UCSD-AML1 (cell line): ENCODE results near the gene ELP5.

Experiments
- DNase-seq: peaks from one replicate; lab custom pipeline; 2025; ENCODE audit not compliant: unreplicated experiment; lab: John Stamatoyannopoulos, UW

Gene ELP5, protein sequence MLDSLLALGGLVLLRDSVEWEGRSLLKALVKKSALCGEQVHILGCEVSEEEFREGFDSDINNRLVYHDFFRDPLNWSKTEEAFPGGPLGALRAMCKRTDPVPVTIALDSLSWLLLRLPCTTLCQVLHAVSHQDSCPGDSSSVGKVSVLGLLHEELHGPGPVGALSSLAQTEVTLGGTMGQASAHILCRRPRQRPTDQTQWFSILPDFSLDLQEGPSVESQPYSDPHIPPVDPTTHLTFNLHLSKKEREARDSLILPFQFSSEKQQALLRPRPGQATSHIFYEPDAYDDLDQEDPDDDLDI

GRCh38 chr17:7252176-7253043 is at the start of gene ELP5:
Gene ELP5 (plus strand): TSS chr17:7252215. CDS start chr17:7252551, 336 bp downstream.
- DNase-seq = peak; percentile 96

DNA sequence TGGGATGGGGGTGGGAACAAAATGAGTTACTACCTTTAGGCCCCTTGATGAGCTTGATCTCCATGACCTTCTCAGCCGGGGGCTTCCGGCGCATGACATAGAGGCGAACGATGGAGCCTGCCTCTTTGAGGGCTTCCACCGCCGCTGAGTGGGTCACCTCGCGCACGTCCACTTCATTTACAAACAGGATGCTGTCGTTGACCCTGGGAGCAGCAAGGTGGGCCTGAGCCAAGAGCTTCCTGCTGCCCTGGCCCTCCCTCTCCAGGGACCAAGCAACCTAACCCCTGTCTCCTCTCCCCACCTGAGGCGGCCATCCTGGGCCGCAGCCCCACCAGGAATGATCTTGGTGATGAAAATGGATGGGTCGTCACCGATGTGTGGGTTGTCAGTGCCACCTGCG is 48.6 kb upstream of the ELP5 start:
- DNase-seq = no peak

DNA sequence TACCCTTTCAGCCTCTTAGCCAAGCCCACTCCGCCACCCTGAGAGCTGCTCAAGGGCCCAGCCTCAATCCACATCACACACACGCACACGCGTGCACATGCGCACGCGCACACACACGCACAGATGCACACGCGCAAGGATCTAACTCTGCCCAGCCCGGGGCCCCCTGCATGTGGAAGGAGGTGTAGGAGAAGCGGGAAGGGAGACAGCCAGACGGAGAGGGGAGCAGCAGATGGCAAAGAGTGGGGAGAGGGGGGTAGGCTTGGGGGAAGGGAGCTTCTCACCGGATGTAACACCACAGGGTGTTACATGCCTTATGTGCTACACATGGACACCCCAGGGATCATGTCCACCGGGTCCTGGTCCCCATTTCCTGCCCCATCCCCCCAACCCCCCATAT is 47.7 kb upstream of the ELP5 start:
- no peak for DNase-seq

DNA sequence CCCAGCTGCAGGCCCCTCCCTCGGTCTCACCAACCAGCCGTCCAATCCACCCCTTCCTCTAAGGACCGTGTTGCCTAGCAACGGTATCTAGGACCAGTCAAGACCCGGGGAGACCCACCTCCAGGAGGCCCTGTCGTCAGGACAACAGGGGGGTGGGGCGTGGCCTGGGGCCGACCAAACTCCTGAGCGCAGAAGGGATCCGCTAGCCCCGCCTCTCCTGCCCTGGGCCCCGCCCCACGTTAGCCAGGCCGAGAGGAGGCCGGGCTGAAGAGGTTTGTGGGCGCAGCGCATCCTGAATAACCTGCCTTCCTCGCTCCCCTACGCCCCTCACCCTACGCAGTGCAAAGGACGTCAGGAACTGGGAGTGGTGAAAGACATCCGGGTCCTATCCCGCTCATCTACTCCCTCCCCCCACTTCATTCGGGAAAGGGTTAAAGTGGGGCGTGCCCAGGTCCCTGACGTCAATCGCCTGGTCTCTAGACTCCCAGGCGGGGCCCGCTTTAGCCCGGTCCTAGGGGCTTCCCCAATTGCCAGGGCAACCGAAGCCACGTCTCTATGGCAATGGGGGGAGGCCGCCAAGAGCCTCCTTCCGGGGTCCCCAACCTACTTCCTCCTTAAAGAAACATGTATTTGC is 47.1 kb upstream of the ELP5 start:
- DNase-seq = no peak

DNA sequence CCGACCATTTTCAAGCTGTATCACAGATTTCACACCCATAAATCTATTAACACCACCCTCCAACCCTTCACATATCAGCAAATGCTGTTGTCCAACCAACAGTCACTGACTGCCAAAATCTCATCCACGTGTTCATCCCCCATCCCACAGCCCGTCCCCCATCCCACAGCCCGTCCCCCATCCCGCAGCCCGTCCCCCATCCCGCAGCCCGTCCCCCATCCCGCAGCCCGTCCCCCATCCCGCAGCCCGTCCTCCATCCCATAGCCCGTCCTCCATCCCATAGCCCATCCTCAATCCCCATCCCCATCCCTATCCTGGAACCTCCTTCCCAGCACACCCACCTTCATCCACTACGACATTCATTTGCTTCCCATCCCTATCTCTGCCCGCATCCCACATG is 46.5 kb upstream of the ELP5 start:
- no peak for DNase-seq

- DNase-seq = no peak
These were observed 44.7 kb upstream of the ELP5 start for GRCh38 chr17:7207120-7208001.

DNA sequence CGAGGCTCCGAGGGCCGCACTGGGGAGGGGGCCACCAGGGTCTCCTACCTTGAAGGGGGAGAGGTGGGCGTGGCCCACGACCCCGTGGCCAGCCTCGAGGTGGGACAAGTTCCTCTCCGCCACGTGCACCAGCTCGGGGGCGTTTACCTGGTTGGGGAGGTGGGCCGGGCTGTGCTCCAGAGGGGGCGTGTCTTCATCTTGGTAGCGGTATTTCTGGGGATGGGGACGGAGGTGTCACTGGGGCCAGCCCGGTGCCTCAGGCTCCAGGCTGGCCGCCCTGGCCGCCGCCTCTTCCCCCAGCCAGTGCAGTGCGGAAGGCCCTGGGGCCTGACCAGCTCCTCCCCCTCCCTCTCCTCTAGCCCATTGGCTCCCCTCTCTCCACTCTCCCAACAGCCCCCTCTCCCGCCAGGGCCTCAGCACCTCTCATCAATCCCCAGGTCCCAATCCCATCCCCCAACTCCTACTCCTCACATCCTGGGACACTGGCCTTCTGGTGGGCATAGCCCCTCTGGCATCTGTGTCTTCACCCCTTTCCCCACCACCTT is 43.9 kb upstream of the ELP5 start:
- no peak for DNase-seq

GRCh38 chr17:7208754-7209460 is 43.1 kb upstream of the ELP5 start:
- no peak for DNase-seq

GRCh38 chr17:7211491-7212273 is 40.3 kb upstream of the ELP5 start:
- DNase-seq = no peak

DNA sequence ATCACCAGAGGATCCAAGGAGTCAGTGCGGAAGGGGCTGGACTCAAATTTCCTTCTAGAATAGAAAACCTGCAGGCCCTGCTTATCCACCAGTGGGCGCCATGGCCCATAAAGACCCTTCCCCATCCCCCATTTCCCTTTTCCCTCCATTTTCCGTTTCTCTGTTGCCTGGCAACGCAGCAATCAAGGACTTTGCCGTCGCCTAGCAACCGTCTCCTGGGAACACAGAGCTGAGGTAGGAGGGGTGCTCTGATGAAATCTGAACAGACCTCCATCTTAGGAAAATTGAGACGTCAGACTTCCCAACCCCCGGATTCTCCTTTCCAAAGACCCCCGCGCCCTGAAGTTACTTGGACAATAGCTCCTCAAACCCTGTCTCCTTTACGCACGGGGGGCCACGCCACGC is 38.1 kb upstream of the ELP5 start:
- DNase-seq = peak; percentile 79

GRCh38 chr17:7214300-7215135 is 37.5 kb upstream of the ELP5 start:
- DNase-seq = peak; percentile 98

GRCh38 chr17:7215136-7215638 is 36.8 kb upstream of the ELP5 start:
- DNase-seq = no peak

- no peak for DNase-seq
These were observed 36.3 kb upstream of the ELP5 start for GRCh38 chr17:7215652-7216180.

DNA sequence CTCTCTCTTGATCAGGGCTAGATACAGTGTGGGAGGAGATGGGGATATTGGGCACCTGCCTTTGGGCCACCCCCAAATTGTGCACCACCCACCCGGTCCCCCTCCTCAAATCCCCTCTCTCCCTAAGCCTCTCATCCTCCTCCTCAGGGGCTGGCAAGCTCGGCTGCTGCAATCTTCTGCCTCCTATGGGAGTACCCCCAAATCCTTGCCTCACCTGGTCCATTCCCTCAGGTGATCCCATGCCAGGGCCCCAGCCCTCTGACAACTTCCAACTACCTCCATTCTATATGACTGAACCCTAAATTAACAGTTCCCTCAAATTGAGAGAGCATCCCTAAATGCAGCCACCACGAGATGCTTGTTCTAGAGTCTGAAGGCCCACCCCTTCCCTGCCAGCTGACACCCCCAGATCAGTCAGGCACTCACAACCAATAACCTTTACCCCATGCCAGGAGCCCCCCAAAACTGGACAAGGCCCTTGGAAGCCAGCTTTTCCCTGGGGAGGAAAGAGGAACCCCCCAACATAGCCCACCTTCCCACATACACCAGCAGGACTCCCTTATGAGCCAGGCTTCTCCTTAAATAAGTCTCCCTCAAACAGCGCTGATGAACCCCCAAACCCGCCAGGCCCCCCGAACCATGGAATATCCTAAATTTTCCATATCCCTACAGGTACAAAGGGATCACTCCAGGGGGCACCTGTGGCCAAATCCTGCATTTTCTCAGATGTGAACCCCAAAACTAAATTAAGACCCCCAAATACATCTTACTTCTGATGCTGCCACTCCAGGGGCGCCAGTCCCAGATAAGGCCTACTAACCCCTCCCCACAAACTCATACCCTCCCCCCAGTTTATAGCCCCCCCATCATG is 35.5 kb upstream of the ELP5 start:
- no peak for DNase-seq

- peak; percentile 65 for DNase-seq
These were observed 34.7 kb upstream of the ELP5 start for GRCh38 chr17:7217113-7217987.

GRCh38 chr17:7218166-7218565 is 33.8 kb upstream of the ELP5 start:
- no peak for DNase-seq
